ENCODE results near the gene TRIM27.

DNA sequence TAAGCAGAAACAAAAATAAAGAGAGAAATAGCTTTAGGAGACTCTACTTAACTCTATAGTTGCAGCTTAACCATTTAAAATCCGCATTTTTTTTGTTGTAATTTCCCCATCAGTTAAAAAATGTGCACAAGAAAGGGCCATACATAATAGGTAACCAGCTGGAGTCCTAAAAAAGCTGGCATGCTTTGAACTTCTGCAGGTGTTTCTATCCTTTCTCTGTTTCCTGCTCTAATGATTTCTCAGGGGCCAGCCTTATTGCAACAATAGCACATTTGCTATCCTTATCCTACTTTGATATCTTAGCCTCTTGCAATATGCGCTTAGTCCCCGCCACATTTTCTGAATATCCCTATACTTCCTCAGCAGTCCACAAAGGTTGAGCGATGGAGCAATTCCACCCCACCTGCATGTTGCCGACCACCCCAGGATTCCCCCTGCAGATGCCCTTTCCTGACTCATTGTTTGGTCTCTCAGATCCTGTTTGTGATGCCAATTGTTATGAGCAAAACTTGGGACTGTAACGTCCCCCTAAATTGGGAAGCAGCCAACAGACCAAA lies 48.5 kb downstream of the TRIM27 start:
- TF ChIP-seq, protein P1, sequence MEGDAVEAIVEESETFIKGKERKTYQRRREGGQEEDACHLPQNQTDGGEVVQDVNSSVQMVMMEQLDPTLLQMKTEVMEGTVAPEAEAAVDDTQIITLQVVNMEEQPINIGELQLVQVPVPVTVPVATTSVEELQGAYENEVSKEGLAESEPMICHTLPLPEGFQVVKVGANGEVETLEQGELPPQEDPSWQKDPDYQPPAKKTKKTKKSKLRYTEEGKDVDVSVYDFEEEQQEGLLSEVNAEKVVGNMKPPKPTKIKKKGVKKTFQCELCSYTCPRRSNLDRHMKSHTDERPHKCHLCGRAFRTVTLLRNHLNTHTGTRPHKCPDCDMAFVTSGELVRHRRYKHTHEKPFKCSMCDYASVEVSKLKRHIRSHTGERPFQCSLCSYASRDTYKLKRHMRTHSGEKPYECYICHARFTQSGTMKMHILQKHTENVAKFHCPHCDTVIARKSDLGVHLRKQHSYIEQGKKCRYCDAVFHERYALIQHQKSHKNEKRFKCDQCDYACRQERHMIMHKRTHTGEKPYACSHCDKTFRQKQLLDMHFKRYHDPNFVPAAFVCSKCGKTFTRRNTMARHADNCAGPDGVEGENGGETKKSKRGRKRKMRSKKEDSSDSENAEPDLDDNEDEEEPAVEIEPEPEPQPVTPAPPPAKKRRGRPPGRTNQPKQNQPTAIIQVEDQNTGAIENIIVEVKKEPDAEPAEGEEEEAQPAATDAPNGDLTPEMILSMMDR (IDR thresholded peaks at IDR 0.05): no peak
- TF ChIP-seq JUN (CRISPR knock-in tag; IDR thresholded peaks at IDR 0.05) (no peak), USF2 (CRISPR knock-in tag; IDR thresholded peaks at IDR 0.05) (no peak), NFYB (CRISPR knock-in tag; conservative IDR thresholded peaks at IDR 0.05; ENCODE audit: low read depth) (no peak), NR2C2 (CRISPR knock-in tag; IDR thresholded peaks at IDR 0.05) (no peak), OVOL2 (CRISPR knock-in tag; IDR thresholded peaks at IDR 0.05; ENCODE audit: borderline replicate concordance) (no peak), CREB1 (CRISPR knock-in tag; IDR thresholded peaks at IDR 0.05) (no peak), ZBTB43 (CRISPR knock-in tag; IDR thresholded peaks at IDR 0.05) (no peak), ZBTB21 (CRISPR knock-in tag; IDR thresholded peaks at IDR 0.05; ENCODE audit: borderline replicate concordance) (no peak), RELA (CRISPR knock-in tag; IDR thresholded peaks at IDR 0.05; ENCODE audit: borderline replicate concordance) (no peak)
- TF ChIP-seq, protein P2, sequence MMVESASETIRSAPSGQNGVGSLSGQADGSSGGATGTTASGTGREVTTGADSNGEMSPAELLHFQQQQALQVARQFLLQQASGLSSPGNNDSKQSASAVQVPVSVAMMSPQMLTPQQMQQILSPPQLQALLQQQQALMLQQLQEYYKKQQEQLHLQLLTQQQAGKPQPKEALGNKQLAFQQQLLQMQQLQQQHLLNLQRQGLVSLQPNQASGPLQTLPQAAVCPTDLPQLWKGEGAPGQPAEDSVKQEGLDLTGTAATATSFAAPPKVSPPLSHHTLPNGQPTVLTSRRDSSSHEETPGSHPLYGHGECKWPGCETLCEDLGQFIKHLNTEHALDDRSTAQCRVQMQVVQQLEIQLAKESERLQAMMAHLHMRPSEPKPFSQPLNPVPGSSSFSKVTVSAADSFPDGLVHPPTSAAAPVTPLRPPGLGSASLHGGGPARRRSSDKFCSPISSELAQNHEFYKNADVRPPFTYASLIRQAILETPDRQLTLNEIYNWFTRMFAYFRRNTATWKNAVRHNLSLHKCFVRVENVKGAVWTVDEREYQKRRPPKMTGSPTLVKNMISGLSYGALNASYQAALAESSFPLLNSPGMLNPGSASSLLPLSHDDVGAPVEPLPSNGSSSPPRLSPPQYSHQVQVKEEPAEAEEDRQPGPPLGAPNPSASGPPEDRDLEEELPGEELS (CRISPR knock-in tag; IDR thresholded peaks at IDR 0.05): no peak
- TF ChIP-seq, protein P3, sequence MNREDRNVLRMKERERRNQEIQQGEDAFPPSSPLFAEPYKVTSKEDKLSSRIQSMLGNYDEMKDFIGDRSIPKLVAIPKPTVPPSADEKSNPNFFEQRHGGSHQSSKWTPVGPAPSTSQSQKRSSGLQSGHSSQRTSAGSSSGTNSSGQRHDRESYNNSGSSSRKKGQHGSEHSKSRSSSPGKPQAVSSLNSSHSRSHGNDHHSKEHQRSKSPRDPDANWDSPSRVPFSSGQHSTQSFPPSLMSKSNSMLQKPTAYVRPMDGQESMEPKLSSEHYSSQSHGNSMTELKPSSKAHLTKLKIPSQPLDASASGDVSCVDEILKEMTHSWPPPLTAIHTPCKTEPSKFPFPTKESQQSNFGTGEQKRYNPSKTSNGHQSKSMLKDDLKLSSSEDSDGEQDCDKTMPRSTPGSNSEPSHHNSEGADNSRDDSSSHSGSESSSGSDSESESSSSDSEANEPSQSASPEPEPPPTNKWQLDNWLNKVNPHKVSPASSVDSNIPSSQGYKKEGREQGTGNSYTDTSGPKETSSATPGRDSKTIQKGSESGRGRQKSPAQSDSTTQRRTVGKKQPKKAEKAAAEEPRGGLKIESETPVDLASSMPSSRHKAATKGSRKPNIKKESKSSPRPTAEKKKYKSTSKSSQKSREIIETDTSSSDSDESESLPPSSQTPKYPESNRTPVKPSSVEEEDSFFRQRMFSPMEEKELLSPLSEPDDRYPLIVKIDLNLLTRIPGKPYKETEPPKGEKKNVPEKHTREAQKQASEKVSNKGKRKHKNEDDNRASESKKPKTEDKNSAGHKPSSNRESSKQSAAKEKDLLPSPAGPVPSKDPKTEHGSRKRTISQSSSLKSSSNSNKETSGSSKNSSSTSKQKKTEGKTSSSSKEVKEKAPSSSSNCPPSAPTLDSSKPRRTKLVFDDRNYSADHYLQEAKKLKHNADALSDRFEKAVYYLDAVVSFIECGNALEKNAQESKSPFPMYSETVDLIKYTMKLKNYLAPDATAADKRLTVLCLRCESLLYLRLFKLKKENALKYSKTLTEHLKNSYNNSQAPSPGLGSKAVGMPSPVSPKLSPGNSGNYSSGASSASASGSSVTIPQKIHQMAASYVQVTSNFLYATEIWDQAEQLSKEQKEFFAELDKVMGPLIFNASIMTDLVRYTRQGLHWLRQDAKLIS (CRISPR knock-in tag; IDR thresholded peaks at IDR 0.05; ENCODE audit: borderline replicate concordance): no peak
